GM12878 (cell line): ENCODE results near the gene POU3F2. TPM values are rescaled to one million over a fixed set of nuclear protein-coding genes. Genes with fewer than 3 reads are reported as not detected.

Experiments used
- BCL11A ChIP-seq: IDR thresholded peaks from 2 replicates; pipeline ENCODE4 v1.6.1; 2011; ENCODE audit warnings: low read depth, low read length
- BHLHE40 ChIP-seq, 2 experiments: fragments of 450-650 bp in 1 of 2; IDR thresholded peaks; 2 replicates each; pipeline ENCODE4 v1.6.1; 2011 to 2017; ENCODE audit warnings: low read depth in 2 of 2, borderline replicate concordance in 1 of 2, improper control_type of control experiment in 1 of 2, low read length in 1 of 2, mild to moderate bottlenecking in 1 of 2
- CHD1 ChIP-seq: IDR thresholded peaks from 2 replicates; pipeline ENCODE4 v1.6.1; 2012; ENCODE audit warnings: low read depth, low read length, improper control_type of control experiment
- E4F1 ChIP-seq: fragments of 450-650 bp; IDR thresholded peaks from 2 replicates; pipeline ENCODE4 v1.6.1; 2018; ENCODE audit warnings: borderline replicate concordance, mild to moderate bottlenecking; ENCODE audit not compliant: partially characterized antibody
- EP300 ChIP-seq, 2 experiments: fragments of 150-350 bp in 1 of 2; IDR thresholded peaks; 2 replicates each; pipeline ENCODE4 v1.6.1; 2011 to 2012; ENCODE audit warnings: low read depth in 2 of 2, low read length in 2 of 2, borderline replicate concordance in 1 of 2, improper control_type of control experiment in 1 of 2, inconsistent platforms in 1 of 2; ENCODE audit not compliant: control insufficient read depth in 1 of 2
- ESRRA ChIP-seq: IDR thresholded peaks from 2 replicates; pipeline ENCODE4 v1.6.1; 2012; ENCODE audit warnings: mild to moderate bottlenecking, low read length, improper control_type of control experiment
- KLF5 ChIP-seq: fragments of 450-650 bp; IDR thresholded peaks from 2 replicates; pipeline ENCODE4 v1.6.1; 2014; ENCODE audit warnings: mild to moderate bottlenecking; ENCODE audit not compliant: partially characterized antibody
- MYB ChIP-seq: fragments of 150-350 bp; IDR thresholded peaks from 2 replicates; pipeline ENCODE4 v1.6.1; 2014; ENCODE audit warnings: mild to moderate bottlenecking, low read depth, low read length, borderline replicate concordance
- NBN ChIP-seq: fragments of 450-650 bp; IDR thresholded peaks from 2 replicates; pipeline ENCODE4 v1.6.1; 2016
- POLR2A ChIP-seq: IDR thresholded peaks from 2 replicates; pipeline ENCODE4 v1.6.1; 2011; ENCODE audit warnings: low read depth, mild to moderate bottlenecking, low read length
- RELB ChIP-seq: fragments of 450-650 bp; IDR thresholded peaks from 2 replicates; pipeline ENCODE4 v1.6.1; 2017; ENCODE audit warnings: low read depth, mild to moderate bottlenecking, moderate library complexity
- REST ChIP-seq: IDR thresholded peaks from 2 replicates; pipeline ENCODE4 v1.6.1; 2012; ENCODE audit warnings: mild to moderate bottlenecking, low read depth, low read length
- STAT1 ChIP-seq: fragments of 450-650 bp; conservative IDR thresholded peaks from 2 replicates; pipeline ENCODE4 v1.6.1; 2014; ENCODE audit warnings: antibody characterized with exemption, mild to moderate bottlenecking
- STAT3 ChIP-seq: IDR thresholded peaks from 2 replicates; pipeline ENCODE4 v1.6.1; 2011; ENCODE audit warnings: low read depth, low read length, improper control_type of control experiment
- TARDBP ChIP-seq: IDR thresholded peaks from 2 replicates; pipeline ENCODE4 v1.6.1; 2016; ENCODE audit warnings: borderline replicate concordance
- USF2 ChIP-seq: IDR thresholded peaks from 2 replicates; pipeline ENCODE4 v1.6.1; 2011; ENCODE audit warnings: low read depth, low read length, improper control_type of control experiment, borderline replicate concordance
- WRNIP1 ChIP-seq: IDR thresholded peaks from 2 replicates; pipeline ENCODE4 v1.6.1; 2011; ENCODE audit warnings: low read depth, low read length, improper control_type of control experiment, borderline replicate concordance
- ZNF592 ChIP-seq: fragments of 450-650 bp; IDR thresholded peaks from 2 replicates; pipeline ENCODE4 v1.6.1; 2017; ENCODE audit warnings: mild to moderate bottlenecking, moderate library complexity
- polyA plus RNA-seq, 11 experiments: library from polyadenylated mRNA; depleted of rRNA in 4 of 11; unstranded in 6 of 11; stranded (reverse) in 5 of 11; fragments of >200 nt; fragmentation: Nextera tagmentation in 4 of 11; fragmentation: Illumina TruSeq in 1 of 11; extraction: Ambion mirVana in 4 of 11; extraction: Trizol in 1 of 11; gene quantifications; 1 replicate in 1 of 11; 2 replicates in 10 of 11; pipeline versions ENCODE4 v1.2.1 to v1.2.3, GENCODE V29; 2011 to 2016; ENCODE audit warnings: inconsistent platforms in 2 of 11, missing spikeins in 2 of 11, low read depth in 1 of 11
- total RNA-seq, 4 experiments: library from RNA; depleted of rRNA in 3 of 4; stranded (reverse); fragments of >200 nt in 3 of 4; fragmentation: Illumina TruSeq in 1 of 4; extraction: Trizol in 1 of 4; gene quantifications; 2 replicates each; pipeline versions ENCODE4 v1.2.1 to v1.2.3, GENCODE V29; 2013 to 2021

The POU3F2 gene
- total and polyA plus RNA-seq, 10 of the 15 experiments (the other 5 are each of a cell fraction or from before 2014, with no cell fraction given), result not detected

- 0 out of 4 replicates have a peak, but pooled peaks of 1 of the 2 experiments have one; percentile 40 for TF ChIP-seq EP300 (IDR thresholded peaks at IDR 0.05; ENCODE audit: borderline replicate concordance in 1 of 2, control insufficient read depth in 1 of 2, low read depth in 2 of 2, low read length in 2 of 2)
- no peak for TF ChIP-seq KLF5
- TF ChIP-seq BCL11A, result peak; percentile 78; the same call in 1 of the 2 replicates
- no peak for TF ChIP-seq ZNF592
- TF ChIP-seq USF2, result no peak
- no peak for TF ChIP-seq REST
- TF ChIP-seq STAT3, result no peak
- no peak for TF ChIP-seq E4F1
- TF ChIP-seq STAT1, result no peak
- no peak for TF ChIP-seq WRNIP1
- no peak for TF ChIP-seq CHD1
- no peak for TF ChIP-seq RELB
- no peak for TF ChIP-seq NBN
- no peak for TF ChIP-seq MYB
- no peak for TF ChIP-seq POLR2A
- no peak for TF ChIP-seq TARDBP
- peak in 1 of 2 experiments; percentile 6; a peak in 1 of 4 replicates for TF ChIP-seq BHLHE40 (IDR thresholded peaks at IDR 0.05; ENCODE audit: borderline replicate concordance in 1 of 2, low read depth in 2 of 2, low read length in 1 of 2)
- TF ChIP-seq ESRRA, result no peak
These were observed 46.1 kb downstream of the POU3F2 start (continued) for GRCh38 chr6:98880486-98880885.
